ENCODE data around the gene PRDM12. TPM values are rescaled to one million over a fixed set of nuclear protein-coding genes. Genes with fewer than 3 reads are reported as not detected.
A peak's percentile ranks its signal among the peaks of the same experiment; 100 is the strongest.

PRDM12 gene
- total RNA-seq, 1 experiment from 2014 or later, result not detected

DNA sequence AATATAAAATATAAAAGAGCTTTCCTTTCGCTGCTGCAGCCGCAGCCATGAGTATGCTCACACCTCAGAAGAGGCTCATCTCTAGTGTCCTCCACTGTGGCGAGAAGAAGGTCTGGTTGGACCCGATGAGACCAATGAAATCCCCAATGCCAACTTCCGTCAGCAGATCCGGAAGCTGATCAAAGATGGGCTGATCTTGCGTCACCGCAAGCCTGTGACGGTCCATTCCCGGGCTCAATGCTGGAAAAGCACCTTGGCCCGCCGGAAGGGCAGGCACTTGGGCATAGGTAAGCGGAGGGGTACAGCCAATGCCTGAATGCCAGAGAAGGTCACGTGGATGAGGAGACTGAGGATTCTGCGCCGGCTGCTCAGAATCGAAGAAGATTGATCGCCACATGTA lies 12.6 kb upstream of the PRDM12 start:
- no CpG with 5 or more reads among the region's 18 CpGs for WGBS (ENCODE audit: extremely low coverage, insufficient read length, low lambda C conversion rate)
- H3K23ac ChIP-seq (ENCODE audit: insufficient read length, low read depth, low read length), result no peak overlapping the region
- H4K8ac ChIP-seq (replicated peaks; ENCODE audit: insufficient read length, low read depth, low read length), result no peak overlapping the region
- Mint-ChIP-seq H3K9me3 (no peaks in the 10 kb centered on the region), H3K27ac (no peak overlapping the region), H3K27me3 (ENCODE audit: low read depth) (peaks cover 73% of the 10 kb centered on the region), H3K36me3 (ENCODE audit: insufficient read depth in 1 of 3, low read depth in 3 of 3) (no peaks in the 10 kb centered on the region), H3K4me3 (no peak overlapping the region), H3K4me1 (no peaks in the 10 kb centered on the region)
- H2BK20ac ChIP-seq (ENCODE audit: low read depth, low read length, poor library complexity, severe bottlenecking), result no peak overlapping the region
- H3K27me3 ChIP-seq (ENCODE audit: insufficient read depth, low read length), result peaks cover 6% of the 10 kb centered on the region; the same call in 1 of the 2 replicates
- no peaks in the 10 kb centered on the region for H3K79me1 ChIP-seq (ENCODE audit: insufficient read depth, low read depth, low read length, poor library complexity, severe bottlenecking)
- no peaks in the 10 kb centered on the region for H3K79me2 ChIP-seq (ENCODE audit: insufficient read depth, low read length)
- H3K14ac ChIP-seq (ENCODE audit: insufficient read depth, low read length), result no peak overlapping the region
- no peak overlapping the region for H3K4ac ChIP-seq (ENCODE audit: low read depth, low read length)
- H3K9ac ChIP-seq (ENCODE audit: extremely low read depth, insufficient read length, low read length), result no peak overlapping the region
- H2BK120ac ChIP-seq (ENCODE audit: low read depth, low read length, poor library complexity, severe bottlenecking), result no peak overlapping the region
- H3K4me1 ChIP-seq (ENCODE audit: insufficient read depth, low read length), result no peaks in the 10 kb centered on the region
- no peak overlapping the region for H3K4me2 ChIP-seq (ENCODE audit: insufficient read depth, insufficient read length, low read length)
- no peak overlapping the region for H3K56ac ChIP-seq (ENCODE audit: insufficient read length, low read depth, low read length)
- no peak overlapping the region for H2AK5ac ChIP-seq (ENCODE audit: insufficient read length, low read length)
- no peak overlapping the region for H2BK15ac ChIP-seq (ENCODE audit: low read depth, low read length)
- no peak overlapping the region for H3T11ph ChIP-seq (ENCODE audit: low read length)
- H2AFZ ChIP-seq (ENCODE audit: low read length), result no peak overlapping the region
- TF ChIP-seq, protein P1, sequence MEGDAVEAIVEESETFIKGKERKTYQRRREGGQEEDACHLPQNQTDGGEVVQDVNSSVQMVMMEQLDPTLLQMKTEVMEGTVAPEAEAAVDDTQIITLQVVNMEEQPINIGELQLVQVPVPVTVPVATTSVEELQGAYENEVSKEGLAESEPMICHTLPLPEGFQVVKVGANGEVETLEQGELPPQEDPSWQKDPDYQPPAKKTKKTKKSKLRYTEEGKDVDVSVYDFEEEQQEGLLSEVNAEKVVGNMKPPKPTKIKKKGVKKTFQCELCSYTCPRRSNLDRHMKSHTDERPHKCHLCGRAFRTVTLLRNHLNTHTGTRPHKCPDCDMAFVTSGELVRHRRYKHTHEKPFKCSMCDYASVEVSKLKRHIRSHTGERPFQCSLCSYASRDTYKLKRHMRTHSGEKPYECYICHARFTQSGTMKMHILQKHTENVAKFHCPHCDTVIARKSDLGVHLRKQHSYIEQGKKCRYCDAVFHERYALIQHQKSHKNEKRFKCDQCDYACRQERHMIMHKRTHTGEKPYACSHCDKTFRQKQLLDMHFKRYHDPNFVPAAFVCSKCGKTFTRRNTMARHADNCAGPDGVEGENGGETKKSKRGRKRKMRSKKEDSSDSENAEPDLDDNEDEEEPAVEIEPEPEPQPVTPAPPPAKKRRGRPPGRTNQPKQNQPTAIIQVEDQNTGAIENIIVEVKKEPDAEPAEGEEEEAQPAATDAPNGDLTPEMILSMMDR (conservative IDR thresholded peaks at IDR 0.05), result no peak
- no peak overlapping the region for H2BK5ac ChIP-seq (ENCODE audit: insufficient read length, low read length)
- H3K18ac ChIP-seq (ENCODE audit: insufficient read length, low read depth, low read length), result no peak overlapping the region
- no peak overlapping the region for H3K27ac ChIP-seq (ENCODE audit: insufficient read length, low read depth, low read length)
- no peaks in the 10 kb centered on the region for H4K20me1 ChIP-seq (ENCODE audit: control insufficient read depth, insufficient read depth, insufficient read length)
- no peak overlapping the region for H4K91ac ChIP-seq (ENCODE audit: insufficient read length, low read depth, low read length)
- H3K23me2 ChIP-seq (ENCODE audit: insufficient read length, low read depth, low read length, poor library complexity, severe bottlenecking), result no peaks in the 10 kb centered on the region
- no peaks in the 10 kb centered on the region for H3K9me3 ChIP-seq (ENCODE audit: control insufficient read depth, low read depth, low read length)
- DNase-seq, result no peak
- peak overlapping the region; percentile 55 for H4K5ac ChIP-seq (ENCODE audit: insufficient read length, low read depth, low read length)
- no peak overlapping the region for H2BK12ac ChIP-seq (ENCODE audit: insufficient read length, low read depth, low read length)
